CD1c-positive myeloid dendritic cell (primary cell): ENCODE data around the gene FDXR.
"Not testable (repeated sequence)": the region's sequence is repeated elsewhere in the genome, so short reads cannot be mapped to it uniquely, and the experiment has no call there.

ENCODE experiments used
- DNase-seq: peaks from one replicate; pipeline ENCODE4 v3.0.0-alpha.2; 2016; ENCODE audit errors: extremely low spot score

Gene FDXR

DNA sequence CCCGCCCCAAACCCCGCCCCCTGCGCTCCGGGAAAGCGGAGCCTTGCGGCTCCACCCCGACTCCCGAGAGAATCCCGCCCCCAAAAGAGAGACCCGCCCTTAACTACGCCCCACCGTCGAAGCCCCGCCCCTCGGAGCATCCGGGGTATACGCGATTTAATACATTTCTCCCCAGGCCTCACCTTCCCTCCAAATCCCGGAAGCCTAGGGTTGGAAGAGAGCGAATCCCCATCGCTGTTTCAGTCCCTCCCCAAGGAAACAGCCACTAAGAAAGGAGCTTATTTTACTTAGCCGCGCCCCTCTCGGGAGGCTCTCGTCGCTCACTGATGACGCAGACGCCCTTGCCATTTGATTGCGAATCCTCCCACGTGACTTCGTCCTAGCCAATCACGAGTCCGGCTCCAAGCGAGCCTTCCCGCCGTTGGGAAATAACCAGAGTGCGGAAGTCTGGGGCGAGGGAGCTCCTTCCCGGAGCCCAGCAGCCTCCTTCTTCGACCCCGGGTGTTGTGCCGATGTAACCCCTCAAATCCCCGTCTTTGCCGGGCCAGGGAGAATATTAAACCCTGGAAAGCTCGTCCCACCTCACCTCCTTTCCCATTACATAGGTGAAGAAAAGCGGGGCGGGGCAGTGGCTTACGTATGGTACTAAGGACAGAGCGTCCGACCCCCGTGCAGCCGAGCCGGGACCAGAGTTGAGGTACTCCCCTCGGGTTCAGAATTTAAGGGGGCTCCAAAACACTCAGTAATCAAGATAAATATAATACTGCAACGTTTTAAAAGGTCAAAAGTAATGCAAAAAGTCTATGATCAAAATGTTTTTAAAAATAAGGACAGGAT is 461 bp upstream of the FDXR start:
- peak; percentile 100 for DNase-seq

DNA sequence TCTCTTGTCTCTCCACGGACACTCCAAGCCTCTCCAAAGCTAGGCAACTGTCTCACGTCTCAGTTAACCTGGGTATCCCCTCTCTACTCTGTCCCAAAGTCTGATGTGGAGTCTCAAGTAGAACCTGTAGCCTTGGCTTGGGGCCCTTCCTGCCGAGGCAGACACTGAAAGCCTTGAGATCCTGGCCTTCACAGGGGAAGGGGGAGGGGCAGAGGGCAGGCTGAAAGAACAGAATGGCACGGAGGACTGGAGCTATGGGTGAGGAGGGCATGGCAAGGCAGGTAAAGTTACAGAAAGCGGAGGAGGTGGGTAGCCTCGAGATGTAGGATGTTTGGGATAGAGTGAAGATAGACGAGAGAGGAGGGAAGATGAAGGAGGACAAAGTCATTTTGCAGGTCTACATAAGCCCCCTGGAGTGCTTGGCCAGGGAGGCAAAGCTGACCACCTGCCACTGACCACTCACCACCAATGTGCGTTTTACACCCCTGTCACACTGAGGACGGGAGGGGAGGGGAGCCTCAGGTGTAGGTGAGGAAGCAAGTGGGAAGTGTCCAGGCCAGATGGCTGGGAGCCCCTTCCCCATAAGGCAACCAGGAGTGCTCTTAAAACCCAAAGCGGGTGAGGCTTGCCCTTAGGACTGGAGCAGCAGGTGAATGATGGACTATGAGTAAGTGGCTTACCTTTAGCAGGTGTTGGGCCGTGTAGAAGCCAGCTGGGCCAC is 1.3 kb downstream of the FDXR start:
- DNase-seq: no peak

DNA sequence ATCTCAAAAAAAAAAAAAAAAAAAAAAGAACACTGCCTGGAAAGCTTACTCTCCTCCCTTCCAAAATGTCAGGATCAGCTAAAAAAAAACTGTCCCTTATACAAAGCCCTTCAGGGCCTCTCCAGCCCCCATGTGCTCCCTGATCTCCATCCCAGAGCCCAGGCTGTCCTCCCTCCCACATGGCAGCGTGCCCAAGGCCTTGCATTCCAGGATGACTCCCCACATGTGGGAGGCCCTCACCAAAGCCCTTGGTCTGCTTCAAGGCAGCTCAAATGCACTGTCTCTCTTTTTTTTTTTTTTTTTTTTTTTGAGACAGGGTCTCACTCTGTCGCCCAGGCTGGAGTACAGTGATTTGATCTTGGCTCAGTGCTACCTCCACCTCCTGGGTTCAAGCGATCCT is 2.3 kb downstream of the FDXR start:
- no peak for DNase-seq

DNA sequence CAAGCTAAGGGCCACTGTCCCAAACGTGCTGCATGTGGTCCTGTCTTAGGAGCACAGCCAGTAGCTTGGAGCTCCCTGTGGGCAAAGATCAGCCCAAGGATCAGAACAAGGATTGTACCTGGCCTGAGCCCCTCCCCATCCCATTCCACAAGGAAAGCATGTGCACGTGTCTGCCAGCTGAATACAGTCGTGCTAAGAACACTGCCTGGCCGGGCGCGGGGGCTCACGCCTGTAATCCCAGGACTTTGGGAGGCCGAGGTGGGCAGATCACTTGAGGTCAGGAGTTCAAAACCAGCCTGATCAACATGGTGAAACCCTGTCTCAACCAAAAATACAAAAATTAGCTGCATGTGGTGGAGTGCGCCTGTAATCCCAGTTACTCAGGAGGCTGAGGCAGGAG is 2.8 kb downstream of the FDXR start:
- not testable (repeated sequence) for DNase-seq

DNA sequence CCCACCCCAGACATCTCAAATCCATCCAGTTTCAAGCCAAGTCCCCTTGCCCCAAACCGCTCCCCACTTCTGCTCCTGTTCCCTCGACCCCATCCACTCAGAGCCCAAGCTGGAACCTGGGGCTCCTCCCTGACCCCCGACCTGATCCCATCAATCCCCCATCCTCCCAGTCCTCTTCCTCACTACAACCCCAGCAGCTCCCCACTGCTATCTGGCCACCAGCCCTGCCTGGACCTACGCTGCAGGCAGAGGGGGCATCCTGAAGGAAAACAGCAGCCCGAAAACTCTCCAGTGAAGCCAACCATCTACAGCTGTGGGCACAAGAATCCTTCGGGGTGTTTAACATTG is 3.9 kb downstream of the FDXR start:
- DNase-seq: no peak

DNA sequence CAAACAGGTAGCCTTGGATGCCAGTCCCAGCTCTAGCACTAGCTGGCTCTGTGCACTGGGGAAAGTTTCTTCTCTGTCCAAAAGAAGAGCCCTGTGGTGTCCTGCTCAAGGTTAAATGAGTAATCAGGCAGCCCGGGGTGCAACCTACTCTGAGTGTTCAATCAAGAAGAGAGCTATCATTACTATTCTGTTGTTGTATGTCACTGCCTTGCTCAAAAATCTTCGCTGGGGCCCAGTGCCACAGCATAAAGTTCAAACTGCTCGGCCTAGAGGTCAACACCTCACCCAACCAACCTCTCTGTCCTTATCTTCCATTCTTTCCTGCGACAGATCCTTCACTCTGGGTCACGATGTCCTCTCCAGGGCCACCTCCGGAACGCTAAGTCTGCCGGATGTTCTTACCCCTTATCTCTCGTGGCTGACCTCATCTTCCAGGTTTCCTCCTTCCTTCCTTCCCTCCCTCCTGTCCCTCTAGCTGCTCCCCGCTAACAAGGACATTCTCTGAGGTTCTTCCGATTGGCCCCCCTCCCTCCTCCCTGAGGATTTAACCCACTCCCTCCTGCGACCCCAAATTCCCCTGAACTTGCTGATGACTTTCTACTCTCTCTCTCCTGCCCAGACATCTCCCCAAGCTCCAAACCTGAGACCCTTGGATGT is 4.4 kb downstream of the FDXR start:
- no peak for DNase-seq

DNA sequence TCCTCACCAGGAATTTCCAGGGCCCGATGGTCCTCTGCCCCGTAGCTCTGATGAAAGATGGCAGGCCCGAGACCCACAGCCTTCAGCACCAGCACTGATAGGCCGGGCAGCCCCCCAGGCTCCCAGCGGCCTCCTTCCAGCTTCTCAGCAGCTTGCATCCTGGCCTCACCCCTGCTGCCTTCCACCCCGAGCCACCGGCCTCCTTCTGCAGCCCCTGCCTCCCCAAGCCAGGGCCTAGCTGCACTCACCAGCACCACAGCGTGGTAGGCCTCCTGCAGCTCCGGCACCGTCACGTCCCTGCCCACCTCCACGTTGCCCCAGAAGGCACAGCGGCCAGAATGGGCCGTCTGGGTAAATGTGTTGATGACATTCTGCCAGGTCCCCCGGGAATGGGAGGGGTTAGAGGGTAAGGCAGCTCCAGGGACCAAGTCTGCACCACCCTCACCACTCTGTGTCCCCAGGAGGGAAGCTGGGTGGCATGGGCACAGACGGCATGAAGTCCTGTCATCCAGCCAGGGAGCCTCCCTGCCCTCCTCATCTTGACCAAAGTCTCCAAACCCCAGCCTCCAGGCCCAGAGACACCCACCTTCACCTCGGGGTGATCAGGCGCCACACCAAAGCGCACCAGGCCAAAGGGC is 6.5 kb downstream of the FDXR start:
- no peak for DNase-seq

DNA sequence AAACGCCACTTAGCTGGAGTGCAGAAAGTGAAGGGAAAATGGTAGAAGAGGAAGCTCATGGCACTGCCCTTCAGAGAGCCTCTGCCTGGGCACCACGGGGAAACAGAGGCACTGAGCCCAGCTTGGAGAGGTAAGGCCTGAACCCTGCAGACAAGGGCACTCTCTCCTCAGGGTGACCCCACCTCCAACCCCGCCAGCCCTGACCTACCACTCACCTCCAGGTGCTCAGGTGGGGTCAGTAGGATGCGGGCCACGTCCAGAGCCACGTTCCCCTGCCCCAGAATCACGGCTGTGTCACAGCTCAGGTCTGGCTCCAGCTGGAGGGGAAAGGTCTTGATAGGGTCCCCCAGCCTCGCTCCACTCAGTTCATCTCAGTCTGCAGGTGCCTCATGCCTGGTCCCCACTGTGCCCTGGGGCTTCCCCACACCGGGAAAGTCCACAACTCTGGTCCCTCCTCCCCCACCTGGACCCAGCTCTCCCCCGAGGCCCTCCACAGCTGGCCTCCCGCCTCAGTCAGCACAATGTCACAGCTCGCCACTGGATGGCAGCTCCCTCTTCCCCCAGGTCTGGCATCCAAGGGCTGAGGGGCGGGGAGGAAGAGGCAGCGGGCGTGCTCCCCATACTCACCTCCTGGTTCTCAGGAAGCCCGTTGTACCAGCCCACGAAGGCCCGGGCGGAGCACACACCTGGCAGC is 7.1 kb downstream of the FDXR start:
- DNase-seq: no peak

DNA sequence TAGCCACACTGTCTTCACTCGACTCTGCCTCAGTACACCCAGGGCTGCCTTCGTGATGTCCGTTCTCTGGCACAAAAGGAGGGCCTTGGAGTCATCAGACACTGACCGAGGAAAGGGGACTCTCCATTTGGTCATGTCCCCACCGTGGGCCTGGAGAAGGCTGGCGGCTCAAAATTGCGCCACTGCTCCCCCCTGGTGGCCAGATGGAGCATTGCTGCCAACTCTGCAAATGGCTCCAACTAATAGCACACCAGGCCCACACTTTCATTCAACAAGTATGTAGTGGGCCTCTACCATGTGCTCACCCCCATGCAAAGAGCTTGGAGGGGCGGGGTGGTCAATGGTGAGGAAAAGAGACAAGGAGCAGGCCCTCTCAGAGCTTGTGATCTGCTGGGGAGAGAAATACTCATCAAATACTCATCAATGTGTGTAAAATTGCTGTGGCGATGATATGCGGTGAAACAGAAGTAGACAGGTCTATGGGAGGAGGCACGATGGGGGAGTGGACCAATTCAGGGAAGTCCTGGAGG is 7.9 kb downstream of the FDXR start:
- peak; percentile 84 for DNase-seq

DNA sequence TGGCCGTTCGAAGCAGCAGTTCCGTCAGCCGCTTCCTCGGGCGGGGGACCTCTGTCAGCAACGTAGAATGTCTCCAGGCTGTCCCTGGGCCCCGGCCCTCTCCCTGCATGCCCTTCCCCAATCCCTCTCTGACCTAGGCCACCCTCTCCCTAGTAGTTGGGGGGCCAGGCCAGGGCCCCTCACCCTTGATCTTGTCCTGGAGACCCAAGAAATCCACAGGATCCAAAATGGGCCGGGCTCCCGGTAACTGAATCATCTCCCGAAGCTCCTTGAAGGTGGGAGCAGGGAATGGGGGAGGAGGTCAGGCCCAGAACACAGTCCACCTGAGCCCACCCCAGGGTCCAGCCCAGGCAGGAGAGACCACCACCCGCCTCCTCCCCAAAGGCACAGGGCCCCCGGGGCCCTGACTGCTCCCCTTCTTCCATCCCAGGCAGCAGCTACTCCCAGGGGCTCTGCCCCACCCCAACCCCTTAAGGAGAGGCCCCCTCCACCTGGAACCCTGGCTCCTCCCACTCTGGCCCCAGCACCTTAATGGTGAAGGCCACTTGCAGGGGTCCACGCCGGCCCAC is 8.4 kb downstream of the FDXR start:
- no peak for DNase-seq

DNA sequence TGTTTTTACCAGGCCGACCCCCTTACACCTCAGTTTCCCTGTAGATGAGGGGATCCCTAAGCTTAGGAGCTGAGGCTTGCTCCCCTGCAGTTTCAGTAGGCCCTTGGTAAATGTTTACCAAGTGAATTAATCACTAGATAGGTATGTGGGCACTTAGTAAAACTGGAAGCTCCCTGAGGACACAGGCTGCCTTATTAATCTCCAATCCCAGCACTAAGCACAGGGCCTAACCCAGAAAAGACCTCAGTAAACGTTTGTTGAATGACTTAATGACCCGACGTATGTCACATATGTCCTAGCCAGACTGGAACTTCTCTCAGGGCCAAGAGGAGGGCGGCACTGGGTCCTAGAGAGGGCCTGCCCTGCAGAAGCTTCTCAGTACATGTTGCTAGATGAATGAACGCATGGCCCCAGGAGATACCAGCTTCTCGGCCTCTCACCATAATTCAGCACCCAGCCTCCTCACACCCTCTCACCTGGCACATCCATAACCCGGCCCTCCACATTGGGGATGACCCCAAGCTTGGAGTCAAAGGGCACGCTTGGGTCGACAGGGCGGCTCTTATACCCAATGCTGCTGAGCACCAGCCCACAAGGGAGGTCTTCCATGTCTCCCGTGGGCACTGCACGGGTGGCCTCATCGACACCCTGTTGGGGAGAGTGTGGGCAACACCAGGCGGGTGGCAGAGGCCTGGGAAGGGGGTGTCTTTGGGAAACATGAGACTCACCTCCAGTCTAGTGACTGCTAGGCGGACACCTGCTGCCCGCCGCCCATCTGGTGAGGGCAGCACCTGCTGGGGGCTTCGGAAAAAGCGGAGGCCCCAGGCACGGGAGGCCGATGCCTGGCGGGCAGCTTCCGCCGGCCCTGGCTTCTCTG is 9.1 kb downstream of the FDXR start:
- DNase-seq: no peak

DNA sequence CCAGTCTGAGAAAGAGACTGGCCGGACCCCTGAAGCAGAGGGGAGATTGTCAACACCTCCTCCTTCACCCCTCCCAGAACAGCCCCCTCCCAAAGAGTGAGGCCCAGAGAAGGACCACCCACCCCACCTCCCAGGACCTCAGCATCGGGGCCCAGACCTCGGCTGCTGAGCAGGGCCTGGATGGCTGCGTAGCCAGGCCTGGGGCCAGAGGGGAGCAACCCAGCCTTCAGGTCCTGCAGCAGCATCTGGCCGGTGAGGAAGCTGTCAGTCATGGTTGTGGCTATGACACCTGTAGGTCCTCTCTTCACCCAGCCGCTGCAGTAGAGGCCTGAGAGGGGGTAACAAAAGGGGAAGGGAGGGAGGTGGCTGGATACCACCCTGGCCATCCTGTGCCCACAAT is 9.9 kb downstream of the FDXR start:
- no peak for DNase-seq

DNA sequence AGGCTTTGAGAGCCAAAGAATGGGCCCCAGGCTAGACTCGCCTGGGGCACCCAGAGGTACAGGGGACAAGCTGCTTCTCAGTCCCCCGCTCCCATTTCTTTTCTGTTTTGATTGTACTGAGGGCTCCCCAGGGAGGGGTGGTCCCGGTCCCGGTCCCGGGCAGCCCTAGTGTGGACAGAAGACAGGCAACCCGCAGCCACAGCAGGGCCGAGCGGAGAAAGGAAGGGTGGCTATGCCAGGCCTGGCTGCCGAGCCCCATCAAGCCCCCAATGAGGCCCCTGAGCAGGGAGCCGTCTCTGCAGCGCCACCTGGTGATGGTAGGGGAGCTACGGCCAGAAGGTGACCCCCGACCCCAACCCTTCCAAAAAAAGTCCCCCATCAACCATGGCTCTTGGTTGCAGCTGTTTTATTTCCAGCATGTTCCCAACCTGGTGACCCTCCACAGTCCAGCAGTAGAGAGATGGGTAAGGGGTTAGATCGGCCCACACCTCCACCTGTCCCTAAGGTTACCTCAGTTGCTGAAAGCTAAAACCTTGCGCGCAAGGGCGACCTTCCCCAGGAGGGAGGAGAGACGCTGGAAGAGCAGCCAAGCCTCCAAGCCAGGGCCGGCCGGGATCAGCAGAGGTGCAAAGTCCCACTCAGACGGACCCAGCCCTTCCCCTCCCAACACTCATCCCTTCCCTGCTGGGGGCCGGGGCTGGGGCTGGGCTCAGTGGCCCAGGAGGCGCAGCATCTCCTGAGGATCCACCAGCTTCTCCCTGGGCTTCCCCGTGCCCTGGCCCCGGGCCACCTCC is 10.5 kb downstream of the FDXR start:
- DNase-seq: peak; percentile 62

DNA sequence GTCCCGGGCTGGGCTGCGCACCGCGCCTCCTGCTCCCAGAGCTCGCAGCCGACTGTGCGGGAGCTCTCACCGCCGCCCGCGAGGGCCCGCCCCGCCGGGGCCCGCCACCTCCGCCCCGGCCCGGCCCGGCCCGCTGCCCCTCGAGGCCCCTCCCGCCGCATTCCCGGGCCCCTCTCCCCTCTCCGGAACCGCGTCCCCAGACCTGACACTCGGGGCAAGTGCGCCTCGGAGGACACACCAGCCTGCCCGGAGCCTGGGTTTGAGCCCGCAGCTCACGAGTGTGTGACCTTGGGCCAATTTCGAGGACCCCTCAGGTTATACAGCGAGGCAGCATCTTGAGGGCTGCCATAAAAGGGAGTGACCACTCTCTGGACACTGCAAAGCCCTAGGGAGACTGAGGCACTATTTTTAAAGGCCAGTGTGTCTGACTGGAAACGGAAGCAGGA is 11.1 kb downstream of the FDXR start:
- DNase-seq: no peak

DNA sequence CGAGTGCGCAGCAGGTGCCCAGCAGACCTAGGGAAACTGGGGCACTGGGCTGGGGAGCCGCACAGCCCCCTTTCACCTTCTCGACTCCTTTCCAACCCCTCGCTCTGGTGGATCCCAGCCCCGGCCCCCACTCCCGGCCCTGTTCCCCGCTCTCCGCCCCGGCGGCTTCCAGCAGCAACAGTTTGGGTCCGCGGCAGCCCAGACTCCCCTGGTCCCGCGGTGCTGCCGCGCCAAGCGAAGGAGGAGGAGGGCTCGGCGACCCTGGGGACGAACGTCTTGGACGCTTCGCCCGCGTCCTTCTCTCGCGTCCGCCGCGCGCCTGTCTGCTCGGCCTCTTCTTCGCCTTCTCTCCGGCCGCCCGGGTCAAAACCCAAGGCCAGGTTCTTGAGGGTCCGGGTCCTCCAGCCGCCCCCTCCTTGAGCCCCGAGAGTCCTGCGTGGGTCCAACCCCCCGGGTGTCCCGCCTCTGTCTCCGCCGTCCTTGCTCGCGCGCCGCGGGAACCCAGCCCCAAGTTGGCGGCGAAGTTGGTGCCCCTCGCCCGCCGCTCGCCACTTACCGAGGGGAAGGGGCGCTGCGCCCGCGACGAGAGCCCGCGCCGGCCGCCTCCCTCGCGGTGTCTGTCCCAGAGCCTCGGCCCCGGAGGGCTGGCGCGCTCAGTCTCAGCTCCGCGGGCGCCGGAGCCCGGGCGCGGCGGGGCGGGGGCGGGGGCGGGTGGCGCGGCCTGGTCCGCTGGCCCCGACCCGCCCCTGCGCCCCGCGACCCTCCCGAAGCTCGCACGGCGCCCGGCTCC is 11.7 kb downstream of the FDXR start:
- DNase-seq: no peak

DNA sequence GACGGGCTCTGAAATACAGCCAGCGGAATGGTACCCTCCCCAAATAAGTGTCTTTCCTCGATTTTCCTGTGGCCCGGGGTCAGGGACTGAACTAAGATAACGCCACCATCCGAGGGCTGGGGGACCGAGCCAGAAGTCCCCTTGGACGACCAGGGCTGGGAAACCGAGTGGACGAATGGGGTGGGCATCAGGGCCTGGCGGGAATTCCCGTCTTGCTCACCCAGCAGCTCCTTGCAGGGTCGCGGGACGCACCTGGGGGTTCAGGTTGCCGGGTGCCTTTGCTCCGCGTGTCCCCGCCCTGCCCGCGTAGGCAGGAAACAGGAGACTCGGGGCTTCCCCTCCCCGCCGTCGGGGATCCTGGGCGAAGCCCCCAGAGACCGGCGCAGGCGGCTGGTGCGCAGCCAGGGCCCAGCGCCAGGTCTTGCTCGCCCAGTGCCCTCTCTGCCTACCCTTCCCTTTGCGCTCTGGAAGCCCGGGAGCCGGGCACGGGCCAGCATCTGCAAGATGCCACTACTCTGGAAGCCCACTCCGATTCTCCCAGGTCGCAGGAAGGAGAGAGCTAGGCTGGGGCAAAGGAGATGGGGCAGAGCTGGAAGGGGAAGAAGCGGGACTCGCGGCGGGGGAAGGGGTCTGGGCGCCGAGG is 12.4 kb downstream of the FDXR start:
- DNase-seq: no peak

DNA sequence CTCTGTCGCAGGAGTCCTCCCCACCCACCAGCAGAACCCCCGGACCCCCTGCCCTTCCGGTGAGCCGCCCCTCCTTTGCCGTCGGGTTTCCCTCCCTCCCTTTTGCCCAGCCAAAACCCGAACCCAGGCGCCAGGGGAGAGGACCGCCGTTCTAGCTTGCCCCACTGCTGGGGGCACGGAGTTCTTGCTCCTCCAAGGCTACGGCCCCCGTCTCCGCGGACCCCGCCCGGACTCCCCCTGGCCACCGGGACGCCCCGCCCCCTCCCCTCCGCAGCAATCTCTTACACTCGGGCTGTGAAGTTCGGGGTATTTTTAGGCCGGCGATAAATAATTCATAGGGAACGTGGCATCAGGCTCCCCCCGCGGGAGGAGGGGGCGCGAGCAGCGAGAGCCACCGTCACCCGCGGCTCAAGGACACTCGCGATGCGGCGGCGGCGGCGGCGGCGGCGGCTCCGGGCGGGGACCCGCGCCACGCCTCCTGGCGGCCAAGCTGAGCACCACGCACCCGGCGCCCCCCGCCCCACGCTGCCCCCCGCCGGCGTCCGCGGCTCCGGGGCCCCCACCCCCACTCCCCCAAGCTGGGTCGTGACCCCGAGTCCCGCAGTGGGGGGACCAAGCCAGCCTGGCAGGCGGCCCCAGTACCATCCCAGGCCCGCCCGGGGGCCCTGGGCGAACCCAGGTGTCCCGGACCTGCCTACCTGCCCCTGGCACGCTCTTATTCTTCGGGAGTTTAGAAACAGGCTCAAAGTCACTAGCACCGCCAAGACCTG is 13.2 kb downstream of the FDXR start, which contains the start of gene GRIN2C:
TSS of gene GRIN2C (minus strand) at position 427 of the 770 bp plus-strand sequence. CDS start 4,793 bp downstream, outside the sequence.
- DNase-seq: no peak
